HCT116 (cell line): Measurements from ENCODE around the gene KCND3.

ENCODE experiments used
- CTCF ChIP-seq, 3 experiments: fragments of 200-600 bp in 1 of 3; sonication (generic) in 1 of 3; IDR thresholded peaks in 2 of 3; conservative IDR thresholded peaks in 1 of 3; 2 replicates each; pipeline ENCODE4 v1.5.1; 2012 to 2017; ENCODE audit warnings: low read depth in 2 of 3, low read length in 2 of 3, antibody characterized with exemption in 1 of 3, borderline replicate concordance in 1 of 3, control low read depth in 1 of 3, mild to moderate bottlenecking in 1 of 3, mixed read lengths in 1 of 3, mixed run types in 1 of 3, moderate library complexity in 1 of 3; ENCODE audit not compliant: insufficient read depth in 1 of 3
- EGR1 ChIP-seq: IDR thresholded peaks from 2 replicates; pipeline ENCODE4 v1.6.1; 2012; ENCODE audit warnings: low read depth
- ELF1 ChIP-seq: IDR thresholded peaks from 2 replicates; pipeline ENCODE4 v1.6.1; 2012; ENCODE audit warnings: low read depth, borderline replicate concordance
- EZH2 ChIP-seq: fragments of 200-600 bp; sonication (generic); IDR thresholded peaks from 2 replicates; pipeline ENCODE4 v1.6.1; 2017; ENCODE audit warnings: antibody characterized with exemption, mixed run types
- EZH2phosphoT487 ChIP-seq: fragments of 200-600 bp; IDR thresholded peaks from 2 replicates; pipeline ENCODE4 v1.6.1; 2018; ENCODE audit warnings: antibody characterized with exemption, borderline replicate concordance
- MAX ChIP-seq: IDR thresholded peaks from 2 replicates; pipeline ENCODE4 v1.6.1; 2012
- POLR2A ChIP-seq: IDR thresholded peaks from 2 replicates; pipeline ENCODE4 v1.7.0; 2011; ENCODE audit warnings: borderline replicate concordance; ENCODE audit not compliant: insufficient read depth, insufficient read length; ENCODE audit errors: extremely low read depth
- POLR2AphosphoS5 ChIP-seq: IDR thresholded peaks from 2 replicates; pipeline ENCODE4 v1.6.1; 2011; ENCODE audit warnings: mild to moderate bottlenecking, low read depth, low read length, moderate library complexity
- RAD21 ChIP-seq: IDR thresholded peaks from 2 replicates; pipeline ENCODE4 v1.6.1; 2012; ENCODE audit warnings: low read depth, mild to moderate bottlenecking
- REST ChIP-seq: IDR thresholded peaks from 2 replicates; pipeline ENCODE4 v1.6.1; 2012; ENCODE audit warnings: low read depth
- SP1 ChIP-seq: IDR thresholded peaks from 2 replicates; pipeline ENCODE4 v1.6.1; 2012; ENCODE audit warnings: low read depth
- TCF7L2 ChIP-seq: IDR thresholded peaks from 2 replicates; pipeline ENCODE4 v1.7.0; 2011; ENCODE audit warnings: borderline replicate concordance, inconsistent platforms; ENCODE audit not compliant: insufficient read depth, insufficient read length; ENCODE audit errors: extremely low read depth
- ZBTB33 ChIP-seq: IDR thresholded peaks from 2 replicates; pipeline ENCODE4 v1.6.1; 2011; ENCODE audit warnings: mild to moderate bottlenecking, low read length, moderate library complexity; ENCODE audit not compliant: insufficient replicate concordance; ENCODE audit errors: extremely low read depth
- ZNF274 ChIP-seq: fragments of 200-500 bp; sonication (Bioruptor generic); IDR thresholded peaks from 2 replicates; pipeline ENCODE4 v1.6.1; 2014; ENCODE audit warnings: mild to moderate bottlenecking, low read depth, low read length, inconsistent platforms

GRCh38 chr1:111855260-111855659, 134.2 kb downstream of the KCND3 start:
- TF ChIP-seq REST (no peak), CTCF (IDR thresholded peaks at IDR 0.05 in 2 of 3, conservative IDR thresholded peaks at IDR 0.05 in 1 of 3; ENCODE audit: borderline replicate concordance in 1 of 3, insufficient read depth in 1 of 3, low read depth in 2 of 3, low read length in 2 of 3) (no peak), TCF7L2 (no peak), SP1 (no peak), ZNF274 (no peak), ELF1 (no peak), POLR2A (no peak), RAD21 (no peak), ZBTB33 (no peak), EZH2 (no peak), POLR2AphosphoS5 (no peak), MAX (no peak), EZH2phosphoT487 (no peak), EGR1 (no peak)
